Forelimb muscle (tissue), 1 donor: Measurements from ENCODE around the gene MAP3K20. TPM values are rescaled to one million over a fixed set of nuclear protein-coding genes. Genes with fewer than 3 reads are reported as not detected.
"Not testable (repeated sequence)": the region's sequence is repeated elsewhere in the genome, so short reads cannot be mapped to it uniquely, and the experiment has no call there.

ENCODE experiments used
- DNase-seq: peaks from one replicate; pipeline ENCODE4 v3.0.0-alpha.2; 2013; ENCODE audit warnings: low read depth
- polyA plus RNA-seq: library from polyadenylated mRNA; unstranded; fragments of 120-200 nt; gene quantifications from one replicate; pipeline ENCODE4 v1.2.1, GENCODE V29; 2013; ENCODE audit not compliant: insufficient read length

MAP3K20 gene
- polyA plus RNA-seq, 1 donor, result 103 TPM

GRCh38 chr2:173202570-173202969, 126.9 kb downstream of the MAP3K20 start:
- DNase-seq, result no peak

- DNase-seq, result no peak
These were observed 128.7 kb downstream of the MAP3K20 start for GRCh38 chr2:173204316-173204715.

GRCh38 chr2:173205375-173205774, 129.7 kb downstream of the MAP3K20 start:
- peak; percentile 59 for DNase-seq

- DNase-seq, result not testable (repeated sequence)
These were observed 131.5 kb downstream of the MAP3K20 start for GRCh38 chr2:173207124-173207523.

- DNase-seq, result peak; percentile 84
These were observed 134.9 kb downstream of the MAP3K20 start for GRCh38 chr2:173210270-173211196.

- DNase-seq, result no peak
These were observed 137.5 kb downstream of the MAP3K20 start for GRCh38 chr2:173213181-173213580.

- DNase-seq, result no peak
These were observed 138.6 kb downstream of the MAP3K20 start for GRCh38 chr2:173214213-173214612.

GRCh38 chr2:173215316-173215715, 139.7 kb downstream of the MAP3K20 start:
- no peak for DNase-seq

- no peak for DNase-seq
These were observed 140.4 kb downstream of the MAP3K20 start for GRCh38 chr2:173216051-173216450.

GRCh38 chr2:173216668-173217067, 141.0 kb downstream of the MAP3K20 start:
- DNase-seq, result no peak

GRCh38 chr2:173217116-173217840, 141.6 kb downstream of the MAP3K20 start:
- DNase-seq, result no peak

- DNase-seq, result no peak
These were observed 142.8 kb downstream of the MAP3K20 start for GRCh38 chr2:173218326-173219056.

- DNase-seq, result no peak
These were observed 145.6 kb downstream of the MAP3K20 start for GRCh38 chr2:173221132-173221695.

GRCh38 chr2:173221937-173222594, 146.4 kb downstream of the MAP3K20 start:
- DNase-seq, result no peak

GRCh38 chr2:173223871-173224270, 148.2 kb downstream of the MAP3K20 start:
- DNase-seq, result no peak

- DNase-seq, result no peak
These were observed 151.5 kb downstream of the MAP3K20 start for GRCh38 chr2:173226899-173227698.

GRCh38 chr2:173229086-173229485, 153.4 kb downstream of the MAP3K20 start:
- DNase-seq, result no peak

- no peak for DNase-seq
These were observed 154.5 kb downstream of the MAP3K20 start for GRCh38 chr2:173230181-173230580.

- no peak for DNase-seq
These were observed 155.4 kb downstream of the MAP3K20 start for GRCh38 chr2:173231042-173231441.

GRCh38 chr2:173231465-173231864, 155.8 kb downstream of the MAP3K20 start:
- DNase-seq, result no peak
